ENCODE results near the gene USP49.

The USP49 gene

GRCh38 chr6:41894366-41895299, 542 bp downstream of the USP49 start:
- DNase-seq (ENCODE audit: low read depth), result no peak
- H3K4me3 ChIP-seq (ENCODE audit: low read depth, low read length), result peak overlapping the region; percentile 64
- TF ChIP-seq CTCF (IDR thresholded peaks at IDR 0.05; ENCODE audit: low read depth, low read length, missing control alignments), result no peak

GRCh38 chr6:41892921-41893564, 2.1 kb downstream of the USP49 start:
- H3K4me3 ChIP-seq (ENCODE audit: low read depth, low read length), result no peak overlapping the region
- no peak for TF ChIP-seq CTCF (IDR thresholded peaks at IDR 0.05; ENCODE audit: low read depth, low read length, missing control alignments)
- DNase-seq (ENCODE audit: low read depth), result no peak

- no peak overlapping the region for H3K4me3 ChIP-seq (ENCODE audit: low read depth, low read length)
- DNase-seq (ENCODE audit: low read depth), result no peak
- TF ChIP-seq CTCF (IDR thresholded peaks at IDR 0.05; ENCODE audit: low read depth, low read length, missing control alignments), result no peak
These were observed 7.8 kb downstream of the USP49 start for GRCh38 chr6:41887331-41887751.

- DNase-seq (ENCODE audit: low read depth), result no peak
- no peak overlapping the region for H3K4me3 ChIP-seq (ENCODE audit: low read depth, low read length)
- TF ChIP-seq CTCF (IDR thresholded peaks at IDR 0.05; ENCODE audit: low read depth, low read length, missing control alignments), result no peak
These were observed 9.2 kb downstream of the USP49 start for GRCh38 chr6:41885930-41886329.

GRCh38 chr6:41884957-41885356, 10.2 kb downstream of the USP49 start:
- TF ChIP-seq CTCF (IDR thresholded peaks at IDR 0.05; ENCODE audit: low read depth, low read length, missing control alignments), result no peak
- no peak for DNase-seq (ENCODE audit: low read depth)
- H3K4me3 ChIP-seq (ENCODE audit: low read depth, low read length), result no peak overlapping the region

- DNase-seq (ENCODE audit: low read depth), result no peak
- no peak overlapping the region for H3K4me3 ChIP-seq (ENCODE audit: low read depth, low read length)
- TF ChIP-seq CTCF (IDR thresholded peaks at IDR 0.05; ENCODE audit: low read depth, low read length, missing control alignments), result no peak
These were observed 13.7 kb downstream of the USP49 start for GRCh38 chr6:41881506-41881905.
